Measurements from ENCODE around the gene PPA2.

PPA2 gene

GRCh38 chr4:105432438-105432837 lies 41.4 kb downstream of the PPA2 start:
- ChIA-PET CTCF (no interaction called here), POLR2A (no interaction called here)
- TF ChIP-seq ELF4 (IDR thresholded peaks at IDR 0.05) (no peak), PKNOX1 (IDR thresholded peaks at IDR 0.05) (no peak), FOXA1 (IDR thresholded peaks at IDR 0.05) (no peak), TARDBP (IDR thresholded peaks at IDR 0.05) (no peak), FOXM1 (IDR thresholded peaks at IDR 0.05; ENCODE audit: borderline replicate concordance) (no peak), NFRKB (IDR thresholded peaks at IDR 0.05) (no peak), ZNF384 (IDR thresholded peaks at IDR 0.05) (no peak), FOXK2 (IDR thresholded peaks at IDR 0.05) (no peak), ARNT (IDR thresholded peaks at IDR 0.05) (no peak), HDGF (IDR thresholded peaks at IDR 0.05; ENCODE audit: borderline replicate concordance) (no peak), SUZ12 (IDR thresholded peaks at IDR 0.05) (no peak), LEF1 (IDR thresholded peaks at IDR 0.05; ENCODE audit: borderline replicate concordance) (no peak), CTBP1 (IDR thresholded peaks at IDR 0.05; ENCODE audit: borderline replicate concordance) (no peak), L3MBTL2 (conservative IDR thresholded peaks at IDR 0.05) (no peak)

GRCh38 chr4:105430811-105431210 lies 43.1 kb downstream of the PPA2 start:
- POLR2A ChIA-PET, result no interaction called here
- no peak for TF ChIP-seq ELF4 (IDR thresholded peaks at IDR 0.05)
- TF ChIP-seq ZNF384 (IDR thresholded peaks at IDR 0.05), result no peak
- TF ChIP-seq FOXK2 (IDR thresholded peaks at IDR 0.05), result no peak
- no peak for TF ChIP-seq L3MBTL2 (conservative IDR thresholded peaks at IDR 0.05)
- no peak for TF ChIP-seq FOXM1 (IDR thresholded peaks at IDR 0.05; ENCODE audit: borderline replicate concordance)
- no peak for TF ChIP-seq HDGF (IDR thresholded peaks at IDR 0.05; ENCODE audit: borderline replicate concordance)
- no peak for TF ChIP-seq SUZ12 (IDR thresholded peaks at IDR 0.05)
- TF ChIP-seq PKNOX1 (IDR thresholded peaks at IDR 0.05), result no peak
- TF ChIP-seq SP1 (IDR thresholded peaks at IDR 0.05), result no peak
- TF ChIP-seq CTBP1 (IDR thresholded peaks at IDR 0.05; ENCODE audit: borderline replicate concordance), result no peak
- TF ChIP-seq BHLHE40 (IDR thresholded peaks at IDR 0.05; ENCODE audit: borderline replicate concordance), result no peak
- DNase-seq (ENCODE audit: extremely low spot score), result no peak
- CTCF ChIA-PET, result no interaction called here

More at GRCh38 chr4:105432438-105432837, 41.4 kb downstream of the PPA2 start:
- no peak for DNase-seq (ENCODE audit: extremely low spot score)

DNA sequence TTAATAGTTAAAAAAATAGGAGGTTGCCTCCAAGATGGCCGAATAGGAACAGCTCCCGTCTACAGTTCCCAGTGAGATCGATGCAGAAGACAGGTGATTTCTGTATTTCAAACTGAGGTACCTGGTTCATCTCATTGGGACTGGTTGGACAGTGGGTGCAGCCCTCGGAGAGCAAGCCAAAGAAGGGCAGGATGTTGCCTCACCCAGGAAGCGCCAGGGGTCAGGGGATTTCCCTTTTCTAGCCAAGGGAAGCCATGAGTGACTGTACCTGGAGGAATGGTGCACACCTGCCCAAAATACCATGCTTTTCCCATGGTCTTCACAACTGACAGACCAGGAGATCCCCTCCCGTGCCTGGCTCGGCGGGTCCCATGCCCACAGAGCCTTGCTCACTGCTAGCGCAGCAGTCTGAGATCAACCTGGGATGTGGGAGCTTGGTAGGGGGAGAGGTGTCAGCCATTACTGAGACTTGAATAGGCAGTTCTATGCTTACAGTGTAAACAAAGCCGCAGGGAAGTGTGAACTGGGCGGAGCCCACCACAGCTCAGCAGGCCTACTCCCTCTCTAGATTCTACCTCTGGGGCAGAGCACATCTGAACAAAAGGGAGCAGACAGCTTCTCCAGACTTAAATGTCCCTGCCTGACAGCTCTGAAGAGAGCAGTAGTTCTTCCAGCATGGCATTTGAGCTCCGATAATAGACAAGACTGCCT lies 47.5 kb downstream of the PPA2 start:
- ChIA-PET POLR2A (no interaction called here), CTCF (no interaction called here)
- TF ChIP-seq FOXM1 (IDR thresholded peaks at IDR 0.05; ENCODE audit: borderline replicate concordance), result no peak
- TF ChIP-seq PKNOX1 (IDR thresholded peaks at IDR 0.05), result no peak
- no peak for DNase-seq (ENCODE audit: extremely low spot score)

DNA sequence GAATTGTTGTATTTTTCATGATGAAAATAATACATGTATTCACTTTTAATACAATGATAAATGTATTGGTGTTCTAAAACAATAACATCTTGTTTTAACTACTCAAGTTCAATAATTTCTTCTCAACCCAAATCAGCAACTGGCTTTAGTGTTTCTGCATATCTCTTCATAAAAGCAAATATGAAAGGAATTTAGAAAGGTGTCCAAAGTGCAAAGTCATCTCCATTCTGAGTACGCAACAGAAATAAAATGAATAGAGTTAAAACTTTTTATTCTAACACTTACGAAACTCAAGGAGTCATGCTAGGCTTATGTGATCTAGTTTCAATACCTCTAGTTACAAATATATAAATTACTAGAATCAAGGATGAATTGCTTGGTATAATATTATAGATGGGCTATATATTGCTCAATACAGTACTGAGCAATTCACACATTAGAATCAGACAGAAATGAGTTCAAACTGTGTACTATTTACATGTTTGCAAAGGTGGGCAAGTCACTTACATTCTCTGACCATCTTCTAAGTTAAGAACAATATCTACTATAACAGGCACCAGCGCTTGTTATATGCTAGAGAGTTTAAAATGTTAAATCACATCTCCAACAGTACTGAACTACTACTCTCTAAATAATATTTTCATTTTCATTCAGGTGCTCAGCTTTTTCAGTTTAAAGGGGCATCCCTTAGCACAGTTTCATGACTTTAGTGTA lies 51.5 kb downstream of the PPA2 start:
- POLR2A ChIA-PET, result no interaction called here
- TF ChIP-seq LEF1 (IDR thresholded peaks at IDR 0.05; ENCODE audit: borderline replicate concordance) (no peak), CTBP1 (IDR thresholded peaks at IDR 0.05; ENCODE audit: borderline replicate concordance) (no peak), HDGF (IDR thresholded peaks at IDR 0.05; ENCODE audit: borderline replicate concordance) (no peak), NFRKB (IDR thresholded peaks at IDR 0.05) (no peak), SP1 (IDR thresholded peaks at IDR 0.05) (no peak), FOXM1 (IDR thresholded peaks at IDR 0.05; ENCODE audit: borderline replicate concordance) (no peak), SUZ12 (IDR thresholded peaks at IDR 0.05) (no peak), BHLHE40 (IDR thresholded peaks at IDR 0.05; ENCODE audit: borderline replicate concordance) (no peak), ELF4 (IDR thresholded peaks at IDR 0.05) (no peak), FOXA1 (IDR thresholded peaks at IDR 0.05) (no peak), ARNT (IDR thresholded peaks at IDR 0.05) (no peak), PKNOX1 (IDR thresholded peaks at IDR 0.05) (no peak), TARDBP (IDR thresholded peaks at IDR 0.05) (no peak)
- CTCF ChIA-PET, result no interaction called here
- no peak for DNase-seq (ENCODE audit: extremely low spot score)

- TF ChIP-seq TARDBP (IDR thresholded peaks at IDR 0.05) (no peak), FOXA1 (IDR thresholded peaks at IDR 0.05) (no peak), FOXM1 (IDR thresholded peaks at IDR 0.05; ENCODE audit: borderline replicate concordance) (no peak), LEF1 (IDR thresholded peaks at IDR 0.05; ENCODE audit: borderline replicate concordance) (no peak), NFRKB (IDR thresholded peaks at IDR 0.05) (no peak), SUZ12 (IDR thresholded peaks at IDR 0.05) (no peak), HDGF (IDR thresholded peaks at IDR 0.05; ENCODE audit: borderline replicate concordance) (no peak), SP1 (IDR thresholded peaks at IDR 0.05) (no peak), ELF4 (IDR thresholded peaks at IDR 0.05) (no peak), PKNOX1 (IDR thresholded peaks at IDR 0.05) (no peak), CTBP1 (IDR thresholded peaks at IDR 0.05; ENCODE audit: borderline replicate concordance) (no peak), BHLHE40 (IDR thresholded peaks at IDR 0.05; ENCODE audit: borderline replicate concordance) (no peak), ZNF384 (IDR thresholded peaks at IDR 0.05) (no peak)
- CTCF ChIA-PET, result no interaction called here
- POLR2A ChIA-PET, result no interaction called here
- no peak for DNase-seq (ENCODE audit: extremely low spot score)
Observed at GRCh38 chr4:105417624-105418023, 56.2 kb downstream of the PPA2 start.
